MCF 10A (cell line): ENCODE measurements around the gene ELF3. TPM values are rescaled to one million over a fixed set of nuclear protein-coding genes. Genes with fewer than 3 reads are reported as not detected.

Source experiments
- BruUV-seq: library from RNA; stranded (reverse); fragments of 400-500 nt; replicated peaks from 2 replicates; lab custom pipeline; 2021; lab: Mats Ljungman, UMichigan
- CTCF ChIA-PET: fragments of 300-600 bp; sonication (Branson Sonifier 250); formaldehyde crosslinking; extraction: SDS; loops from one replicate; lab custom pipeline; 2021; ENCODE audit warnings: antibody characterized with exemption, inconsistent platforms; lab: Yijun Ruan, JAX
- POLR2A ChIA-PET: fragments of 300-600, 350-650 bp; sonication (Branson Sonifier 250); formaldehyde crosslinking; extraction: SDS; loops from one replicate; lab custom pipeline; 2020; ENCODE audit warnings: antibody characterized with exemption, inconsistent platforms; lab: Yijun Ruan, JAX
- DNase-seq: peaks from one replicate; pipeline ENCODE4 v3.0.0-alpha.2; 2018; ENCODE audit not compliant: unreplicated experiment
- H3K27ac Mint-ChIP-seq: one replicate; pipeline ENCODE4 v1.8.0; 2022; ENCODE audit warnings: mild to moderate bottlenecking, low read depth, mixed read lengths; ENCODE audit not compliant: unreplicated experiment
- H3K27me3 Mint-ChIP-seq: one replicate; pipeline ENCODE4 v1.8.0; 2022; ENCODE audit warnings: mixed read lengths; ENCODE audit not compliant: insufficient read depth, unreplicated experiment
- H3K36me3 Mint-ChIP-seq: one replicate; pipeline ENCODE4 v1.8.0; 2022; ENCODE audit warnings: mild to moderate bottlenecking, moderate library complexity, mixed read lengths; ENCODE audit not compliant: insufficient read depth, unreplicated experiment
- H3K4me1 Mint-ChIP-seq: one replicate; pipeline ENCODE4 v1.8.0; 2022; ENCODE audit warnings: mixed read lengths; ENCODE audit not compliant: insufficient read depth, unreplicated experiment
- H3K4me3 Mint-ChIP-seq: one replicate; pipeline ENCODE4 v1.8.0; 2022; ENCODE audit warnings: mild to moderate bottlenecking, moderate library complexity, mixed read lengths; ENCODE audit not compliant: unreplicated experiment
- H3K9me3 Mint-ChIP-seq: one replicate; pipeline ENCODE4 v1.8.0; 2022; ENCODE audit warnings: mixed read lengths; ENCODE audit not compliant: unreplicated experiment
- CTCF ChIP-seq: fragments of 200-600 bp; IDR thresholded peaks from one replicate; pipeline ENCODE4 v1.8.0; 2022; ENCODE audit warnings: antibody characterized with exemption, mild to moderate bottlenecking; ENCODE audit not compliant: unreplicated experiment
- intact Hi-C: fragments of 100-400 bp; cut with micrococcal nuclease; formaldehyde crosslinking; loops from 2 replicates; pipeline ENCODE4 v1.14.1; 2022
- total RNA-seq: library from RNA; stranded (reverse); gene quantifications from 2 replicates; pipeline ENCODE4 v1.2.3, GENCODE V29; 2022

The ELF3 gene
- total RNA-seq, 1 experiment from 2014 or later, result 0.33 TPM

GRCh38 chr1:202045705-202046104 lies 35.3 kb downstream of the ELF3 start:
- TF ChIP-seq CTCF, result no peak
- POLR2A ChIA-PET, result interaction anchor here (0.5 to 2.6 kb wide), 4 partner anchors 11 to 69 kb away, joined by 3 to 18 read pairs (median 4); no protein-coding TSS in a partner anchor
- no peaks in the 10 kb centered on the region for H3K27me3 Mint-ChIP-seq
- CTCF ChIA-PET, result interaction anchor here (0.6 to 1.5 kb wide), 4 partner anchors 11 to 459 kb away, joined by 3 to 4 read pairs (median 3); no protein-coding TSS in a partner anchor
- no peak overlapping the region for H3K4me3 Mint-ChIP-seq
- no peaks in the 10 kb centered on the region for H3K36me3 Mint-ChIP-seq
- intact Hi-C loops, result no loop called here
- no peak overlapping the region for H3K27ac Mint-ChIP-seq
- no peaks in the 10 kb centered on the region for H3K9me3 Mint-ChIP-seq
- no peak for DNase-seq
- peaks cover 20% of the 10 kb centered on the region for H3K4me1 Mint-ChIP-seq
- BruUV-seq, result no TSS peak

- no peaks in the 10 kb centered on the region for H3K36me3 Mint-ChIP-seq
- intact Hi-C loops, result no loop called here
- H3K9me3 Mint-ChIP-seq, result no peaks in the 10 kb centered on the region
- CTCF ChIA-PET, result interaction anchor here (0.6 to 1.5 kb wide), 5 partner anchors 11 to 459 kb away, joined by 3 to 4 read pairs (median 3); no protein-coding TSS in a partner anchor
- no peak for TF ChIP-seq CTCF
- peak; percentile 95 for DNase-seq
- POLR2A ChIA-PET, result interaction anchor here (0.5 to 2.6 kb wide), 4 partner anchors 11 to 68 kb away, joined by 3 to 18 read pairs (median 4); no protein-coding TSS in a partner anchor
- H3K4me1 Mint-ChIP-seq, result peaks cover 20% of the 10 kb centered on the region
- H3K27me3 Mint-ChIP-seq, result no peaks in the 10 kb centered on the region
- no TSS peak for BruUV-seq
- no peak overlapping the region for H3K27ac Mint-ChIP-seq
- no peak overlapping the region for H3K4me3 Mint-ChIP-seq
Measured at GRCh38 chr1:202046227-202046626, 35.8 kb downstream of the ELF3 start.

- Mint-ChIP-seq H3K36me3 (no peaks in the 10 kb centered on the region), H3K4me3 (no peak overlapping the region), H3K27me3 (no peaks in the 10 kb centered on the region), H3K9me3 (no peaks in the 10 kb centered on the region), H3K4me1 (peaks cover 20% of the 10 kb centered on the region), H3K27ac (peak overlapping the region; percentile 3)
- intact Hi-C loops, result no loop called here
- no TSS peak for BruUV-seq
- no peak for TF ChIP-seq CTCF
- ChIA-PET POLR2A (interaction anchor here (0.7 to 2.6 kb wide), 7 partner anchors 10 to 67 kb away, joined by 3 to 18 read pairs (median 4); no protein-coding TSS in a partner anchor), CTCF (interaction anchor here (0.6 to 1.5 kb wide), 8 partner anchors 9 to 235 kb away, joined by 3 to 8 read pairs (median 4); no protein-coding TSS in a partner anchor)
- peak; percentile 78 for DNase-seq
Measured at GRCh38 chr1:202046748-202047708, 36.6 kb downstream of the ELF3 start.

GRCh38 chr1:202047977-202048376 lies 37.6 kb downstream of the ELF3 start:
- no peaks in the 10 kb centered on the region for H3K36me3 Mint-ChIP-seq
- no TSS peak for BruUV-seq
- ChIA-PET CTCF (interaction anchor here (0.6 to 1.6 kb wide), 6 partner anchors 8 to 218 kb away, joined by 3 to 8 read pairs (median 4); no protein-coding TSS in a partner anchor), POLR2A (interaction anchor here (1.0 to 2.6 kb wide), 3 partner anchors 9 to 25 kb away, joined by 3 to 18 read pairs (median 5); no protein-coding TSS in a partner anchor)
- H3K4me3 Mint-ChIP-seq, result no peak overlapping the region
- no peaks in the 10 kb centered on the region for H3K9me3 Mint-ChIP-seq
- peaks cover 20% of the 10 kb centered on the region for H3K4me1 Mint-ChIP-seq
- DNase-seq, result no peak
- TF ChIP-seq CTCF, result no peak
- no peaks in the 10 kb centered on the region for H3K27me3 Mint-ChIP-seq
- H3K27ac Mint-ChIP-seq, result no peak overlapping the region
- intact Hi-C loops, result no loop called here
